ENCODE data around the gene PDGFD.

Gene PDGFD

GRCh38 chr11:104118105-104118744, 45.7 kb downstream of the PDGFD start:
- Histone ChIP-seq H3K9me3 (ENCODE audit: severe bottlenecking) (no peaks in the 10 kb centered on the region), H3K36me3 (ENCODE audit: low read depth) (no peaks in the 10 kb centered on the region), H3K27ac (ENCODE audit: poor library complexity, severe bottlenecking) (no peak overlapping the region), H3K4me1 (ENCODE audit: insufficient read depth, poor library complexity, severe bottlenecking) (no peaks in the 10 kb centered on the region), H3K4me3 (ENCODE audit: severe bottlenecking) (no peak overlapping the region), H3K27me3 (ENCODE audit: insufficient read depth, poor library complexity, severe bottlenecking) (no peaks in the 10 kb centered on the region)
- no peak for ATAC-seq (ENCODE audit: low read depth)
- no peak for DNase-seq (ENCODE audit: low spot score)
- TF ChIP-seq, protein P1, sequence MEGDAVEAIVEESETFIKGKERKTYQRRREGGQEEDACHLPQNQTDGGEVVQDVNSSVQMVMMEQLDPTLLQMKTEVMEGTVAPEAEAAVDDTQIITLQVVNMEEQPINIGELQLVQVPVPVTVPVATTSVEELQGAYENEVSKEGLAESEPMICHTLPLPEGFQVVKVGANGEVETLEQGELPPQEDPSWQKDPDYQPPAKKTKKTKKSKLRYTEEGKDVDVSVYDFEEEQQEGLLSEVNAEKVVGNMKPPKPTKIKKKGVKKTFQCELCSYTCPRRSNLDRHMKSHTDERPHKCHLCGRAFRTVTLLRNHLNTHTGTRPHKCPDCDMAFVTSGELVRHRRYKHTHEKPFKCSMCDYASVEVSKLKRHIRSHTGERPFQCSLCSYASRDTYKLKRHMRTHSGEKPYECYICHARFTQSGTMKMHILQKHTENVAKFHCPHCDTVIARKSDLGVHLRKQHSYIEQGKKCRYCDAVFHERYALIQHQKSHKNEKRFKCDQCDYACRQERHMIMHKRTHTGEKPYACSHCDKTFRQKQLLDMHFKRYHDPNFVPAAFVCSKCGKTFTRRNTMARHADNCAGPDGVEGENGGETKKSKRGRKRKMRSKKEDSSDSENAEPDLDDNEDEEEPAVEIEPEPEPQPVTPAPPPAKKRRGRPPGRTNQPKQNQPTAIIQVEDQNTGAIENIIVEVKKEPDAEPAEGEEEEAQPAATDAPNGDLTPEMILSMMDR (IDR thresholded peaks at IDR 0.05; ENCODE audit: poor library complexity, severe bottlenecking): no peak

DNA sequence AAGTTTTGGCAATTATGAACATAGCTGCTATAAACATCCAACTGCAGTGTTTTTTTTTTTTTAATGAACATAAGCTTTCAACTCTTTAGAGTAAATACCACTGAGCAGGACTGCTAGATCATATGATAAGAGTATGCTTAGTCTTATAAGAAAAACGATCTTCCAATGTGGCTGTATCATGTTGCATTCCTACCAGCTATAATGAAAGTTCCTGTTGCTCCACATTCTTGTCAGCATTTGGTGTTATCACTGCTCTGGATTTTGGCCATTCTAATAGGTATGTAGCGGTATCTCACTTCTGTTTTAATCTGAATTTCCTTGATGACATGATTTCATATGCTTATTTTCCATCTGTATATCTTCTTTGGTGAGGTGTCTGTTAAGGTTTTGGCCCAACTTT, 50.4 kb downstream of the PDGFD start:
- TF ChIP-seq, protein P1 (IDR thresholded peaks at IDR 0.05; ENCODE audit: poor library complexity, severe bottlenecking): no peak

DNA sequence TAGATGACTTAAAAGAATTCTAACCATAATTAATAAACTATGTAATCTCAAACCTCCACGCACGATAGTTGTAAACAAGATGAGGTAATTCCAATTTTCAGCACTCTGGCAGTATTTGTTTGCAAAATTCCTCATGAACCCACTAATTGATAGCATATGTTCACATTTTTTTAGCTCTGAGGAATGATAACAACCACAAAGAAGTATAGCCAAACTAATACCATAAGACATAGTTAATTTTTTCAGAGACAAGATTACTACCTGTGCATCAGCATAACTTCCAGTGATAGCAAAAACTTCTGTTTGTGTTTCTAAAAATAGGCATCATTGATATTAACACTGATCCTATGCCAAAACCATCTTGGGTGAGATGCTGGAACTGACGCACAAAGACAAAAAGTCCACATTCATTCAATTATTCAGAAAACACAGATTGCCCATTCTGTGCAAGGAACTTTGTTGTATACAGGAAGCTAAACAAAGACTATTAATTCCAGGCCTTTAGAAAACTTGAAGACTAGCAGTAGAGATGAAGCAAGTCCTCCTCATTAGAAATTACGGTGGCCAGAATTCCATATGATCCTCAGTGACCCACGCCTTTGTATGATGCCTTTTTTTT, 57.7 kb downstream of the PDGFD start:
- Histone ChIP-seq H3K4me1 (ENCODE audit: insufficient read depth, poor library complexity, severe bottlenecking) (no peaks in the 10 kb centered on the region), H3K9me3 (ENCODE audit: severe bottlenecking) (no peaks in the 10 kb centered on the region), H3K27ac (ENCODE audit: poor library complexity, severe bottlenecking) (no peak overlapping the region), H3K4me3 (ENCODE audit: severe bottlenecking) (no peak overlapping the region), H3K27me3 (ENCODE audit: insufficient read depth, poor library complexity, severe bottlenecking) (no peaks in the 10 kb centered on the region), H3K36me3 (ENCODE audit: low read depth) (no peaks in the 10 kb centered on the region)
- no peak for ATAC-seq (ENCODE audit: low read depth)
- DNase-seq (ENCODE audit: low spot score): no peak
- TF ChIP-seq, protein P1 (IDR thresholded peaks at IDR 0.05; ENCODE audit: poor library complexity, severe bottlenecking): no peak

More for the DNA sequence above, 50.4 kb downstream of the PDGFD start:
- no peak overlapping the region for H3K4me3 ChIP-seq (ENCODE audit: severe bottlenecking)
- DNase-seq (ENCODE audit: low spot score) (no peak), ATAC-seq (ENCODE audit: low read depth) (no peak)
- H3K36me3 ChIP-seq (ENCODE audit: low read depth): no peaks in the 10 kb centered on the region
- no peaks in the 10 kb centered on the region for H3K4me1 ChIP-seq (ENCODE audit: insufficient read depth, poor library complexity, severe bottlenecking)
- H3K27ac ChIP-seq (ENCODE audit: poor library complexity, severe bottlenecking): no peak overlapping the region
- H3K9me3 ChIP-seq (ENCODE audit: severe bottlenecking): no peaks in the 10 kb centered on the region
- H3K27me3 ChIP-seq (ENCODE audit: insufficient read depth, poor library complexity, severe bottlenecking): no peaks in the 10 kb centered on the region

DNA sequence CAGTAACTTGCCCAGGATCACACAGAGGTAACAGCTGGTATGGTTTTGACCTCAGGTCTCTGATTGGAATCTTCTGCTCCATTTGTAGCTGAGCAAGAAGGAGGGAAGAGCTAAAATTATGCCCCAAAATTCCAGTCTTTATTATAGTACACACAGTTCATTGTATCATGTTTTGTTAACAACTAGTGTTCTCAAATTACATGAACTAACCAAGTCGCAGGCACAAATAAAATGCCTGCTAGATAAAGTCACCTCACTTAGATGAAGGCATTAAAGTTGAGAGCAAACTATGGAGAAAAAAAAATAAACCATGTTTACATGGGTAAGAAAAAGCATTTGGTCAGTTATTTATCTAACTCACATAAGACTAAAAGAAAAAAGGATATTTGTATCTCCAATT, 58.8 kb downstream of the PDGFD start:
- Histone ChIP-seq H3K27ac (ENCODE audit: poor library complexity, severe bottlenecking) (no peak overlapping the region), H3K36me3 (ENCODE audit: low read depth) (no peaks in the 10 kb centered on the region), H3K4me3 (ENCODE audit: severe bottlenecking) (no peak overlapping the region), H3K4me1 (ENCODE audit: insufficient read depth, poor library complexity, severe bottlenecking) (no peaks in the 10 kb centered on the region), H3K27me3 (ENCODE audit: insufficient read depth, poor library complexity, severe bottlenecking) (no peaks in the 10 kb centered on the region), H3K9me3 (ENCODE audit: severe bottlenecking) (no peaks in the 10 kb centered on the region)
- no peak for DNase-seq (ENCODE audit: low spot score)
- ATAC-seq (ENCODE audit: low read depth): no peak
- TF ChIP-seq, protein P1 (IDR thresholded peaks at IDR 0.05; ENCODE audit: poor library complexity, severe bottlenecking): no peak

GRCh38 chr11:104104664-104105063, 59.3 kb downstream of the PDGFD start:
- Histone ChIP-seq H3K27ac (ENCODE audit: poor library complexity, severe bottlenecking) (no peak overlapping the region), H3K4me3 (ENCODE audit: severe bottlenecking) (no peak overlapping the region), H3K36me3 (ENCODE audit: low read depth) (no peaks in the 10 kb centered on the region), H3K27me3 (ENCODE audit: insufficient read depth, poor library complexity, severe bottlenecking) (no peaks in the 10 kb centered on the region), H3K9me3 (ENCODE audit: severe bottlenecking) (no peaks in the 10 kb centered on the region), H3K4me1 (ENCODE audit: insufficient read depth, poor library complexity, severe bottlenecking) (no peaks in the 10 kb centered on the region)
- DNase-seq (ENCODE audit: low spot score) (no peak), ATAC-seq (ENCODE audit: low read depth) (no peak)
- TF ChIP-seq, protein P1 (IDR thresholded peaks at IDR 0.05; ENCODE audit: poor library complexity, severe bottlenecking): no peak
